Uterus (tissue), 2 donors: ENCODE data around the gene RAD23B.

ENCODE experiments used
- POLR2A ChIP-seq, 2 donors: fragments of 450-650 bp; IDR thresholded peaks; one replicate each; pipeline ENCODE4 v1.6.1; 2016; ENCODE audit warnings: antibody characterized with exemption in 2 of 2, mild to moderate bottlenecking in 1 of 2, moderate library complexity in 1 of 2
- TF ChIP-seq, protein P1 (sequence below), 4 experiments: fragments of 200-600 bp in 2 of 4; fragments of 450-650 bp in 2 of 4; sonication (generic) in 2 of 4; IDR thresholded peaks; one replicate each; pipeline ENCODE4 v1.5.1; 2016 to 2019; ENCODE audit warnings: antibody characterized with exemption in 4 of 4, mild to moderate bottlenecking in 2 of 4, moderate library complexity in 1 of 4

DNA sequence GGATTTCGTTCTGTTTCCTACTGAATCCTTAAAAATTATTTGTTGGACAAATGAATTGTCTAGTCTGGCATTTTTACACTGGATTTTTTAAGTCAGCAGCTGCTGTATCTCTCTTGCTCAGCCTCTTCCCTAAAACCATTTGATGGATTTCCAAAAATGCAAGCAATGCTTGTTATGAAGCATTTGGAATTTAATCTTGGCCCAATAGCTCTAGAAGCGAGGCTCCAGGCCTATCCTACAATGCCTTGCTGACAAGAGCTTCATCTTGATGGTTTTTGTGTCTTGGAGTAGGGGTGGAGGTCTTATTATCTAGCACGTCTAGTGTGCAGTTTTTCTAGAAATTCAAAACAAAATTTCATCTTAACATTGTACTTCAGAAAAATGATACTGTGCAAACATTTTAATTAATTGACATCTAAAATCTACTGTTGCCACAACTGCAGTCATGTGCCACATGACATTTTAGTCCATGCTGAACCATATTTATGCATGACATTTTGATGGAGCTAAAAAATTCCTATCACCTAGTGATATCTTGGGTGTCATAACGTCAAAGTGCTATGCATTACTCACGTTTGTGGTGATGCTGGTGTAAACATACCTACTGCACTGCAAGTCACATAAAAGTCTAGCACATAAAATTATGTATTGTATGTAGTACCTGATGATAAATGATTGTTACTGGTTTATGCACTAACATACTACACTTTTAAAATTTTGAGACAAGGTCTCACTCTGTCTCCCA, 5.9 kb upstream of the RAD23B start:
- TF ChIP-seq POLR2A (IDR thresholded peaks at IDR 0.05), result no peak
- TF ChIP-seq, protein P1, sequence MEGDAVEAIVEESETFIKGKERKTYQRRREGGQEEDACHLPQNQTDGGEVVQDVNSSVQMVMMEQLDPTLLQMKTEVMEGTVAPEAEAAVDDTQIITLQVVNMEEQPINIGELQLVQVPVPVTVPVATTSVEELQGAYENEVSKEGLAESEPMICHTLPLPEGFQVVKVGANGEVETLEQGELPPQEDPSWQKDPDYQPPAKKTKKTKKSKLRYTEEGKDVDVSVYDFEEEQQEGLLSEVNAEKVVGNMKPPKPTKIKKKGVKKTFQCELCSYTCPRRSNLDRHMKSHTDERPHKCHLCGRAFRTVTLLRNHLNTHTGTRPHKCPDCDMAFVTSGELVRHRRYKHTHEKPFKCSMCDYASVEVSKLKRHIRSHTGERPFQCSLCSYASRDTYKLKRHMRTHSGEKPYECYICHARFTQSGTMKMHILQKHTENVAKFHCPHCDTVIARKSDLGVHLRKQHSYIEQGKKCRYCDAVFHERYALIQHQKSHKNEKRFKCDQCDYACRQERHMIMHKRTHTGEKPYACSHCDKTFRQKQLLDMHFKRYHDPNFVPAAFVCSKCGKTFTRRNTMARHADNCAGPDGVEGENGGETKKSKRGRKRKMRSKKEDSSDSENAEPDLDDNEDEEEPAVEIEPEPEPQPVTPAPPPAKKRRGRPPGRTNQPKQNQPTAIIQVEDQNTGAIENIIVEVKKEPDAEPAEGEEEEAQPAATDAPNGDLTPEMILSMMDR (IDR thresholded peaks at IDR 0.05), result no peak
